GM23248 (cell line): ENCODE data around the gene MDP1. TPM values are rescaled to one million over a fixed set of nuclear protein-coding genes. Genes with fewer than 3 reads are reported as not detected.

Experiments used
- DNase-seq: peaks from one replicate; pipeline ENCODE4 v3.0.0-alpha.2; 2015
- H2AFZ ChIP-seq: fragments of 200-600 bp; sonication (generic); 2 replicates; pipeline ENCODE4 v1.6.1; 2016; ENCODE audit warnings: antibody characterized with exemption
- H3F3A ChIP-seq: fragments of 200-600 bp; sonication (generic); 2 replicates; pipeline ENCODE4 v1.6.1; 2016; ENCODE audit warnings: mild to moderate bottlenecking, antibody characterized with exemption, mixed run types; ENCODE audit not compliant: insufficient read depth
- H3K27ac ChIP-seq: fragments of 200-600 bp; sonication (generic); 2 replicates; pipeline ENCODE4 v1.5.1; 2016; ENCODE audit warnings: mild to moderate bottlenecking
- H3K27me3 ChIP-seq: fragments of 200-600 bp; sonication (generic); replicated peaks from 2 replicates; pipeline ENCODE4 v1.6.1; 2016; ENCODE audit warnings: mild to moderate bottlenecking; ENCODE audit not compliant: insufficient read depth
- H3K36me3 ChIP-seq: fragments of 200-600 bp; sonication (generic); 2 replicates; pipeline ENCODE4 v1.6.1; 2016; ENCODE audit warnings: low read depth, mild to moderate bottlenecking
- H3K4me1 ChIP-seq: fragments of 200-600 bp; sonication (generic); 2 replicates; pipeline ENCODE4 v1.6.1; 2016; ENCODE audit warnings: mild to moderate bottlenecking; ENCODE audit not compliant: insufficient read depth
- H3K4me2 ChIP-seq: fragments of 200-600 bp; sonication (generic); one replicate; pipeline ENCODE4 v1.6.1; 2016; ENCODE audit warnings: mild to moderate bottlenecking; ENCODE audit not compliant: unreplicated experiment
- H3K4me3 ChIP-seq: fragments of 200-600 bp; sonication (generic); 2 replicates; pipeline ENCODE4 v1.5.1; 2016; ENCODE audit warnings: mild to moderate bottlenecking
- H3K79me2 ChIP-seq: fragments of 200-600 bp; sonication (generic); 2 replicates; pipeline ENCODE4 v1.6.1; 2016; ENCODE audit warnings: mild to moderate bottlenecking; ENCODE audit not compliant: insufficient read depth
- H3K9ac ChIP-seq: fragments of 200-600 bp; sonication (generic); 2 replicates; pipeline ENCODE4 v1.6.1; 2016; ENCODE audit warnings: mild to moderate bottlenecking
- H3K9me2 ChIP-seq: fragments of 200-600 bp; sonication (generic); 2 replicates; pipeline ENCODE4 v1.6.1; 2016; ENCODE audit warnings: mixed run types, mild to moderate bottlenecking, moderate library complexity; ENCODE audit not compliant: insufficient read depth
- H3K9me3 ChIP-seq: fragments of 200-600 bp; sonication (generic); one replicate; pipeline ENCODE4 v1.6.1; 2017; ENCODE audit warnings: low read depth
- H4K20me1 ChIP-seq: fragments of 200-600 bp; sonication (generic); 2 replicates; pipeline ENCODE4 v1.6.0; 2016; ENCODE audit not compliant: insufficient read depth
- EZH2 ChIP-seq: fragments of 200-600 bp; sonication (generic); IDR thresholded peaks from 2 replicates; pipeline ENCODE4 v1.6.1; 2018; ENCODE audit warnings: antibody characterized with exemption, mild to moderate bottlenecking; ENCODE audit not compliant: insufficient read depth, poor library complexity, severe bottlenecking
- EZH2phosphoT487 ChIP-seq: fragments of 200-600 bp; sonication (generic); IDR thresholded peaks from 2 replicates; pipeline ENCODE4 v1.6.1; 2018; ENCODE audit warnings: antibody characterized with exemption, moderate library complexity, mild to moderate bottlenecking, low read depth; ENCODE audit not compliant: insufficient read depth
- WGBS, 2 experiments: methylation state at CpG; one replicate each; pipeline ENCODE4 v1.1.6; 2015 to 2017; ENCODE audit warnings: low lambda C conversion rate in 2 of 2, low coverage in 1 of 2; ENCODE audit errors: missing lambda C conversion rate in 2 of 2; 5-methylcytosine and 5-hydroxymethylcytosine counted together
- in situ Hi-C: fragments of 300-500 bp; cut with MboI; formaldehyde crosslinking; loops from 2 replicates; pipeline ENCODE4 v1.15.0; 2020
- polyA plus RNA-seq: library from polyadenylated mRNA; unstranded; fragments of >200 nt; fragmentation: Nextera tagmentation; extraction: Ambion mirVana; gene quantifications from 2 replicates; pipeline ENCODE4 v1.2.1, GENCODE V29; 2016
- small RNA-seq: library from RNA; depleted of rRNA; stranded (forward); fragments of <200 nt; gene quantifications from one replicate; pipeline ENCODE3, GENCODE V24; 2014; ENCODE audit warnings: low read depth, low replicate concordance
- total RNA-seq: library from RNA; depleted of rRNA; stranded (reverse); fragments of >200 nt; shearing (Covaris generic); gene quantifications from 2 replicates; pipeline ENCODE4 v1.2.3, GENCODE V29; 2014; rRNA removed

Gene MDP1
- total and polyA plus RNA-seq, 2 experiments from 2014 or later, result 8.2 to 23.3 TPM

DNA sequence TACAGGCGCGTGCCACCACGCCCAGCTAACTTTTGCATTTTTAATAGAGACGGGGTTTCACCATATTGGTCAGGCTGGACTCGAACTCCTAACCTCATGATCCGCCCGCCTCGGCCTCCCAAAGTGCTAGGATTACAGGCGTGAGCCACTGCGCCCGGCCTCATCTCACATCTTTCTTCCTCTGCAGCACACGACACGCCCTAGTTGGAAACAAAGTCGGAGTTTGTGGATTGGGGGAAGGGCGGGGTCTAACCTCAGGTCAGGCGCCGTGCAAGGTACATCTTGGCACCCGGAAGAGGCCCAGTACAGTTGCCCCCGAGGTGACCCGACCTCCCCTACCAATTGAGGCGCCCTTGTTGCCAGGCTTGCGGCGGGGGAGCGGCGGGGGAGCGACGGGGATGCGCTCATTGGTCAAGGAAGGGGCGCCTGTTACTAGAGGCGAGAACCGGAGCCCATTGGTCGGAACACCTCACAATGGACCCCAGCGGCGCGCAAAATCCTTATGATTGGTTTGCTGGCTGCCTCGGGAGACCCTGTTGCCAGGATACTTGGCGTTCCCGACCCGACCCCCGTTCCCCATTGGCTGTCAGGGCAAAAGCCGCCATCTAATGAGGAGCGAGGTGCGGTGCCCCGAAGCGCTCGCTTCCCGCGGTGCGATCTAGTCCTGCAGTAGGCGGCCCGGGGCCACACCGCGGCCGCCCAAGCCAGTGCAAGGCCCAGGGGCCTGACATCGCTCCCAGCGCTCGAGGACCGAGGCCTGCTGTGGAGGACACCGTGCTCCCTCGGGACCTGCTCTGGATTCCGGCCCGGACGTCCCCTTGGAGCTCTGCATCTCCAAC is 44.2 kb downstream of the MDP1 start, which contains the start of gene REC8:
Gene REC8, plus strand, starts transcription at position 659 of the 839 bp plus-strand sequence. CDS start 473 bp downstream, outside the sequence.
- no peak within 1 kb of the TSS for H3K4me2 ChIP-seq
- H3K27me3 ChIP-seq, result no peaks in the 10 kb centered on the region
- H3K4me3 ChIP-seq, result no peak within 1 kb of the TSS
- H3F3A ChIP-seq, result no peaks in the 10 kb centered on the region; the same call in 1 of the 2 replicates
- no peaks in the 10 kb centered on the region for H3K4me1 ChIP-seq
- peaks cover 11% of the 10 kb centered on the region for H3K36me3 ChIP-seq
- no peaks in the 10 kb centered on the region for H3K9me2 ChIP-seq
- 35 to 41% methylated on average over 55 to 59 of the region's 63 CpGs for WGBS, 2 experiments
- TF ChIP-seq EZH2phosphoT487, result no peak
- no peak for TF ChIP-seq EZH2
- H4K20me1 ChIP-seq, result no peaks in the 10 kb centered on the region
- in situ Hi-C loops, result no loop called here
- no peaks in the 10 kb centered on the region for H3K79me2 ChIP-seq
- H3K9ac ChIP-seq, result no peak within 1 kb of the TSS
- no peak within 1 kb of the TSS for H2AFZ ChIP-seq
- no peak within 1 kb of the TSS for H3K27ac ChIP-seq
- no peak for DNase-seq
- H3K9me3 ChIP-seq, result no peaks in the 10 kb centered on the region

GRCh38 chr14:24167469-24168114 is 48.3 kb downstream of the MDP1 start:
- in situ Hi-C loops, result no loop called here
- WGBS, 2 experiments, result 86 to 88% methylated on average over 3 of the region's 3 CpGs
- peaks cover 15% of the 10 kb centered on the region for H3K79me2 ChIP-seq
- no peak for DNase-seq
- no peaks in the 10 kb centered on the region for H3K9me3 ChIP-seq
- no peaks in the 10 kb centered on the region for H4K20me1 ChIP-seq
- H3K27me3 ChIP-seq, result no peaks in the 10 kb centered on the region
- no peaks in the 10 kb centered on the region for H3K9me2 ChIP-seq
- H3K9ac ChIP-seq, result no peak overlapping the region
- peaks cover under 1% of the 10 kb centered on the region; the same call in 1 of the 2 replicates for H3K4me1 ChIP-seq
- no peak overlapping the region for H2AFZ ChIP-seq
- H3K4me3 ChIP-seq, result no peak overlapping the region
- no peak overlapping the region for H3K27ac ChIP-seq
- TF ChIP-seq EZH2, result no peak
- no peak for TF ChIP-seq EZH2phosphoT487
- no peaks in the 10 kb centered on the region; the same call in 1 of the 2 replicates for H3F3A ChIP-seq
- no peak overlapping the region for H3K4me2 ChIP-seq
- peaks cover 38% of the 10 kb centered on the region for H3K36me3 ChIP-seq

DNA sequence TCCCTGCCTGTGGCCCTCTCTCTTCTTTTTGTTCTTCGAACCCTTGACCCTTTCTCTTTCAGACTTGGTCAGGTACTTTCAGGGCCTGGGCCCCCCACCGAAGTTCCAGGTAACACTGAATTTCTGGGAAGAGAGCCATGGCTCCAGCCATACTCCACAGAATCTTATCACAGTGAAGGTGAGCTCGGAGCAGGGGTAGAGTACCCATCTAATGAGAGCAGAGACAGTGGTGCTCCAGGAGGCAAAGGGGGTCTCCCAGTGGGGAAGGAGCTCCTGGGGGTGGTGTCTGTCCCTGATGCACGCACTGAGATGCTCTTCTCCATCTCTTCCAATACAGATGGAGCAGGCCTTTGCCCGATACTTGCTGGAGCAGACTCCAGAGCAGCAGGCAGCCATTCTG is 50.1 kb downstream of the MDP1 start:
- no peak for DNase-seq
- Histone ChIP-seq H3K4me2 (no peak overlapping the region), H3K36me3 (peaks cover 38% of the 10 kb centered on the region), H3K9me2 (no peaks in the 10 kb centered on the region), H3F3A (peaks cover 8% of the 10 kb centered on the region), H3K9ac (no peak overlapping the region), H2AFZ (no peak overlapping the region), H3K27ac (no peak overlapping the region), H3K9me3 (no peaks in the 10 kb centered on the region), H3K4me3 (no peak overlapping the region), H3K79me2 (peaks cover 30% of the 10 kb centered on the region), H3K27me3 (no peaks in the 10 kb centered on the region), H3K4me1 (peaks cover 5% of the 10 kb centered on the region), H4K20me1 (no peaks in the 10 kb centered on the region)
- WGBS, 2 experiments, result 94 to 96% methylated on average over 5 of the region's 5 CpGs
- in situ Hi-C loops, result no loop called here
- TF ChIP-seq EZH2phosphoT487 (no peak), EZH2 (no peak)

- H3F3A ChIP-seq, result peaks cover 20% of the 10 kb centered on the region
- H3K36me3 ChIP-seq, result peaks cover 43% of the 10 kb centered on the region
- H3K9me3 ChIP-seq, result no peaks in the 10 kb centered on the region
- no peaks in the 10 kb centered on the region for H3K27me3 ChIP-seq
- H3K4me2 ChIP-seq, result no peak overlapping the region
- TF ChIP-seq EZH2phosphoT487 (no peak), EZH2 (no peak)
- no peak overlapping the region for H3K27ac ChIP-seq
- no peaks in the 10 kb centered on the region for H4K20me1 ChIP-seq
- H2AFZ ChIP-seq, result no peak overlapping the region
- 95 to 98% methylated on average over 14 of the region's 14 CpGs for WGBS, 2 experiments
- H3K9ac ChIP-seq, result no peak overlapping the region
- in situ Hi-C loops, result no loop called here
- no peak overlapping the region for H3K4me3 ChIP-seq
- no peaks in the 10 kb centered on the region for H3K9me2 ChIP-seq
- H3K79me2 ChIP-seq, result peaks cover 30% of the 10 kb centered on the region
- peaks cover 5% of the 10 kb centered on the region for H3K4me1 ChIP-seq
- no peak for DNase-seq
These were observed 51.3 kb downstream of the MDP1 start for GRCh38 chr14:24164518-24164991.

Small RNAs within 50 kb of the gene (small RNA-seq; reads per million reads assigned to genes)
- not detected for gene AL136295.4
- gene CHMP4A, result not detected
- gene IPO4, result not detected
- not detected for gene IRF9
- not detected for gene MDP1

Other genes with a start within 250 kb of the MDP1 start
Only the 30 nearest of the 34 such genes appear.
- gene CARMIL3, start 164.1 kb downstream of the MDP1 start, total RNA-seq, result under 0.01 TPM in 1 of 2 replicates, not detected in the other
- gene CARMIL3, start 164.1 kb downstream of the MDP1 start, polyA plus RNA-seq, result not detected in 2 replicates
- gene CPNE6, start 144.5 kb downstream of the MDP1 start, total RNA-seq, result not detected in 2 replicates
- gene CPNE6, start 144.5 kb downstream of the MDP1 start, polyA plus RNA-seq, result not detected in 2 replicates
- gene PCK2, start 121.8 kb downstream of the MDP1 start, total RNA-seq, result 70.3 and 84.3 TPM in 2 replicates
- 148 and 153 TPM in 2 replicates for gene PCK2, start 121.8 kb downstream of the MDP1 start, polyA plus RNA-seq
- gene DCAF11, start 101.3 kb downstream of the MDP1 start, total RNA-seq, result 59.8 and 59.9 TPM in 2 replicates
- 29.1 and 33.6 TPM in 2 replicates for gene DCAF11, start 101.3 kb downstream of the MDP1 start, polyA plus RNA-seq
- gene NRL, start 101.1 kb downstream of the MDP1 start, total RNA-seq, result 0.86 TPM in 1 of 2 replicates, not detected in the other
- gene NRL, start 101.1 kb downstream of the MDP1 start, polyA plus RNA-seq, result 0.48 and 0.56 TPM in 2 replicates
- not detected in 2 replicates for gene FITM1, start 85.4 kb downstream of the MDP1 start, total RNA-seq
- gene FITM1, start 85.4 kb downstream of the MDP1 start, polyA plus RNA-seq, result not detected in 2 replicates
- 58.9 and 67.7 TPM in 2 replicates for gene PSME1, start 79.9 kb downstream of the MDP1 start, total RNA-seq
- gene PSME1, start 79.9 kb downstream of the MDP1 start, polyA plus RNA-seq, result 144 and 147 TPM in 2 replicates
- 17.1 and 22.9 TPM in 2 replicates for gene EMC9, start 74.5 kb downstream of the MDP1 start, total RNA-seq
- gene EMC9, start 74.5 kb downstream of the MDP1 start, polyA plus RNA-seq, result 27.4 and 28.7 TPM in 2 replicates
- 38.3 and 41.4 TPM in 2 replicates for gene PSME2, start 69.5 kb downstream of the MDP1 start, total RNA-seq
- gene PSME2, start 69.5 kb downstream of the MDP1 start, polyA plus RNA-seq, result 158 and 164 TPM in 2 replicates
- 40.3 and 50.0 TPM in 2 replicates for gene RNF31, start 68.6 kb downstream of the MDP1 start, total RNA-seq
- 29.4 and 36.7 TPM in 2 replicates for gene RNF31, start 68.6 kb downstream of the MDP1 start, polyA plus RNA-seq
- gene IRF9, start 54.8 kb downstream of the MDP1 start, total RNA-seq, result 56.7 and 58.7 TPM in 2 replicates
- 80.0 and 87.1 TPM in 2 replicates for gene IRF9, start 54.8 kb downstream of the MDP1 start, polyA plus RNA-seq
- 1.4 and 3.5 TPM in 2 replicates for gene REC8, start 44.0 kb downstream of the MDP1 start, total RNA-seq
- gene REC8, start 44.0 kb downstream of the MDP1 start, polyA plus RNA-seq, result 1.2 and 2.4 TPM in 2 replicates
- gene IPO4, start 27.2 kb downstream of the MDP1 start, total RNA-seq, result 55.3 and 58.3 TPM in 2 replicates
- 24.8 and 33.6 TPM in 2 replicates for gene IPO4, start 27.2 kb downstream of the MDP1 start, polyA plus RNA-seq
- 102 and 163 TPM in 2 replicates for gene TM9SF1, start 20.6 kb downstream of the MDP1 start, total RNA-seq
- gene TM9SF1, start 20.6 kb downstream of the MDP1 start, polyA plus RNA-seq, result 91.5 and 93.8 TPM in 2 replicates
- not detected in 2 replicates for gene TSSK4, start 10.4 kb downstream of the MDP1 start, total RNA-seq
- 0.23 and 0.55 TPM in 2 replicates for gene TSSK4, start 10.4 kb downstream of the MDP1 start, polyA plus RNA-seq
- gene CHMP4A, start 2.6 kb downstream of the MDP1 start, total RNA-seq, result 18.5 and 32.1 TPM in 2 replicates
- 75.7 and 81.6 TPM in 2 replicates for gene CHMP4A, start 2.6 kb downstream of the MDP1 start, polyA plus RNA-seq
- 138 and 161 TPM in 2 replicates for gene NEDD8, start 16.3 kb upstream of the MDP1 start, total RNA-seq
- gene NEDD8, start 16.3 kb upstream of the MDP1 start, polyA plus RNA-seq, result 326 and 342 TPM in 2 replicates
- gene GMPR2, start 16.9 kb upstream of the MDP1 start, total RNA-seq, result 70.9 and 98.0 TPM in 2 replicates
- gene GMPR2, start 16.9 kb upstream of the MDP1 start, polyA plus RNA-seq, result 55.0 and 58.9 TPM in 2 replicates
- 32.5 and 41.2 TPM in 2 replicates for gene TINF2, start 26.6 kb upstream of the MDP1 start, total RNA-seq
- gene TINF2, start 26.6 kb upstream of the MDP1 start, polyA plus RNA-seq, result 43.6 and 52.4 TPM in 2 replicates
- gene TGM1, start 47.1 kb upstream of the MDP1 start, total RNA-seq, result 0.25 and 1.3 TPM in 2 replicates
- 0.34 TPM in 1 of 2 replicates, not detected in the other for gene TGM1, start 47.1 kb upstream of the MDP1 start, polyA plus RNA-seq
- 18.0 and 34.9 TPM in 2 replicates for gene RABGGTA, start 55.5 kb upstream of the MDP1 start, total RNA-seq
- 29.3 and 30.5 TPM in 2 replicates for gene RABGGTA, start 55.5 kb upstream of the MDP1 start, polyA plus RNA-seq
- gene DHRS1, start 83.7 kb upstream of the MDP1 start, total RNA-seq, result 12.8 and 32.1 TPM in 2 replicates
- 31.0 and 34.7 TPM in 2 replicates for gene DHRS1, start 83.7 kb upstream of the MDP1 start, polyA plus RNA-seq
- gene NOP9, start 83.8 kb upstream of the MDP1 start, total RNA-seq, result 19.3 and 23.7 TPM in 2 replicates
- 2.5 and 2.6 TPM in 2 replicates for gene NOP9, start 83.8 kb upstream of the MDP1 start, polyA plus RNA-seq
- 0.51 and 2.1 TPM in 2 replicates for gene CIDEB, start 91.9 kb upstream of the MDP1 start, total RNA-seq
- gene CIDEB, start 91.9 kb upstream of the MDP1 start, polyA plus RNA-seq, result 1.2 TPM in 2 replicates
- gene LTB4R2, start 94.1 kb upstream of the MDP1 start, total RNA-seq, result 3.5 and 6.8 TPM in 2 replicates
- 0.30 and 0.45 TPM in 2 replicates for gene LTB4R2, start 94.1 kb upstream of the MDP1 start, polyA plus RNA-seq
- gene LTB4R, start 95.4 kb upstream of the MDP1 start, total RNA-seq, result 1.4 and 2.4 TPM in 2 replicates
- gene LTB4R, start 95.4 kb upstream of the MDP1 start, polyA plus RNA-seq, result 0.41 and 1.1 TPM in 2 replicates
- gene ADCY4, start 119.0 kb upstream of the MDP1 start, total RNA-seq, result 0.22 and 0.38 TPM in 2 replicates
- gene ADCY4, start 119.0 kb upstream of the MDP1 start, polyA plus RNA-seq, result 0.20 and 0.38 TPM in 2 replicates
- gene RIPK3, start 123.9 kb upstream of the MDP1 start, total RNA-seq, result 2.2 and 5.3 TPM in 2 replicates
- 5.1 and 5.3 TPM in 2 replicates for gene RIPK3, start 123.9 kb upstream of the MDP1 start, polyA plus RNA-seq
- 96.9 and 113 TPM in 2 replicates for gene NFATC4, start 152.1 kb upstream of the MDP1 start, total RNA-seq
- gene NFATC4, start 152.1 kb upstream of the MDP1 start, polyA plus RNA-seq, result 75.6 and 84.8 TPM in 2 replicates
- 3.7 and 4.4 TPM in 2 replicates for gene NYNRIN, start 182.9 kb upstream of the MDP1 start, total RNA-seq
- gene NYNRIN, start 182.9 kb upstream of the MDP1 start, polyA plus RNA-seq, result 2.2 and 2.5 TPM in 2 replicates